Neural progenitor cell (in vitro differentiated cells): Measurements from ENCODE around the gene NKD1.

Source experiments
- CTCF ChIP-seq: fragments of 200-600 bp; sonication (generic); IDR thresholded peaks from 2 replicates; pipeline ENCODE4 v1.5.1; 2017; ENCODE audit warnings: antibody characterized with exemption, mild to moderate bottlenecking
- EZH2 ChIP-seq: fragments of 200-600 bp; sonication (generic); IDR thresholded peaks from 2 replicates; pipeline ENCODE4 v1.6.1; 2017; ENCODE audit warnings: antibody characterized with exemption, mild to moderate bottlenecking, moderate library complexity
- EZH2phosphoT487 ChIP-seq: fragments of 200-600 bp; sonication (generic); IDR thresholded peaks from 2 replicates; pipeline ENCODE4 v1.6.1; 2017; ENCODE audit warnings: antibody characterized with exemption

- TF ChIP-seq CTCF (no peak), EZH2 (no peak), EZH2phosphoT487 (no peak)
Observed at GRCh38 chr16:50695017-50696000, 147.1 kb downstream of the NKD1 start.
